HG03571 (cell line): ENCODE results near the gene KLRC2.
"Not testable (repeated sequence)": the region's sequence is repeated elsewhere in the genome, so short reads cannot be mapped to it uniquely, and the experiment has no call there.

ENCODE experiments used
- ATAC-seq: cut with Tn5 transposase; IDR thresholded peaks from one replicate; pipeline ENCODE4 v1.9.1; 2021; ENCODE audit not compliant: unreplicated experiment

KLRC2 gene

GRCh38 chr12:10406725-10407124 lies 29.1 kb downstream of the KLRC2 start:
- ATAC-seq = no peak

GRCh38 chr12:10405294-10405693 lies 30.5 kb downstream of the KLRC2 start:
- ATAC-seq = no peak

- no peak for ATAC-seq
Observed at GRCh38 chr12:10404798-10405197, 31.0 kb downstream of the KLRC2 start.

GRCh38 chr12:10400829-10401228 lies 35.0 kb downstream of the KLRC2 start:
- no peak for ATAC-seq

- no peak for ATAC-seq
Observed at GRCh38 chr12:10398168-10398567, 37.6 kb downstream of the KLRC2 start.

GRCh38 chr12:10397296-10397695 lies 38.5 kb downstream of the KLRC2 start:
- no peak for ATAC-seq

- not testable (repeated sequence) for ATAC-seq
Observed at GRCh38 chr12:10396176-10396575, 39.6 kb downstream of the KLRC2 start.

GRCh38 chr12:10395390-10395998 lies 40.3 kb downstream of the KLRC2 start:
- ATAC-seq = peak; percentile 73

- not testable (repeated sequence) for ATAC-seq
Observed at GRCh38 chr12:10394531-10395152, 41.2 kb downstream of the KLRC2 start.

GRCh38 chr12:10393291-10393690 lies 42.5 kb downstream of the KLRC2 start:
- no peak for ATAC-seq

GRCh38 chr12:10392394-10392930 lies 43.3 kb downstream of the KLRC2 start:
- peak; percentile 77 for ATAC-seq

- not testable (repeated sequence) for ATAC-seq
Observed at GRCh38 chr12:10390991-10391390, 44.8 kb downstream of the KLRC2 start.

GRCh38 chr12:10389904-10390303 lies 45.9 kb downstream of the KLRC2 start, which contains the start of gene KLRK1:
TSS of gene KLRK1 (minus strand) at chr12:10390041. CDS start at chr12:10388810, 1,231 bp downstream.
- no peak for ATAC-seq

GRCh38 chr12:10388624-10389413 lies 47.0 kb downstream of the KLRC2 start:
- ATAC-seq = no peak

GRCh38 chr12:10387498-10387897 lies 48.3 kb downstream of the KLRC2 start:
- ATAC-seq = not testable (repeated sequence)

GRCh38 chr12:10386857-10387256 lies 49.0 kb downstream of the KLRC2 start:
- no peak for ATAC-seq

GRCh38 chr12:10385166-10385613 lies 50.6 kb downstream of the KLRC2 start:
- ATAC-seq = no peak

- ATAC-seq = no peak
Observed at GRCh38 chr12:10384191-10384590, 51.6 kb downstream of the KLRC2 start.

- no peak for ATAC-seq
Observed at GRCh38 chr12:10381928-10382628, 53.7 kb downstream of the KLRC2 start.
